NAMALWA (cell line): ENCODE results near the gene PODXL.

ENCODE experiments used
- DNase-seq: peaks from one replicate; pipeline ENCODE4 v3.0.0-alpha.2; 2015; ENCODE audit warnings: low spot score

Gene PODXL

DNA sequence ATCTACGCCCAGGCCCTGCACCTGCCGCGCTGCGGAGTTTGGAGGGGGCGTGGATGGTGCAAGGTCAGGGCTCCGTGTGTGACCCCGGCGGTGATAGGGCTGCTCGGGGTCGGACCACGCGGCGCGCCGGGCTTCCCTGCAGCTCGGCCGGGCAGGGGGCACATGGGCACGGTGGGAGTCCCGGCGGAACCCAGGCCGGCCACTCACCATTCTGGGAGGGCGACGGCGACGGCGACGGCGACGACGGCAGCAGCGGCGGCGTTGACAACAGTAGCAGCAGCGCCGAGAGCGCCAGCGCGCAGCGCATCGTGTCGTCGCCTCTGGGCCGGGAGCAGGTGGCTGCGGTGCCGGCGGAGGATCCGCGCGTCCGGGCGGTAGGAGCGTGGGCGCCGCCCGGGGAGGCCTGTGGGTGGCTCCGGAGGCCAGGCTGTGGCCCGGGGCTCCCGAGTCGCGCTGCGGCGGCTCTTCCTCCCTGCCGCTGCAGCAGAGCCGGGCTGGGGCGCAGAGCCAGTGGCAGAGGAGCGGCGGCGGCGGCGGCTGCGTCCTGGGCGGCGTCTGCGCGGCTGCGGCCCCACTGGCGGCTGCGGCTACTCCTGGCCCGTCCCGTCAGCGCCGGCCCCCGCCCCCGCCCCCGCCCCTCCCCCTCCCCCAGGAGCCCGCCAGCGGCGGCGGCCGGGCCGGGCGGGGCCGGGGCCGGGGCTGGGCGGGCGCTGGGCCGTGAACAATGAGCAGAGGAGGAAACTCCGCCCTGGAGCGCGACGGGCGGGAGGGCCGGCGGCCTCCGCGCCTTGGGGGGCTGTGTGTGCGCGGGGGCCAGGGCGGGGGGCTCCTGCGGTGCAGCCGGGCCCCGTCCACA, at the start of gene PODXL:
TSS of gene PODXL (minus strand) at position 576 of the 856 bp plus-strand sequence. CDS start at position 307, 269 bp downstream.
- DNase-seq: peak; percentile 69

DNA sequence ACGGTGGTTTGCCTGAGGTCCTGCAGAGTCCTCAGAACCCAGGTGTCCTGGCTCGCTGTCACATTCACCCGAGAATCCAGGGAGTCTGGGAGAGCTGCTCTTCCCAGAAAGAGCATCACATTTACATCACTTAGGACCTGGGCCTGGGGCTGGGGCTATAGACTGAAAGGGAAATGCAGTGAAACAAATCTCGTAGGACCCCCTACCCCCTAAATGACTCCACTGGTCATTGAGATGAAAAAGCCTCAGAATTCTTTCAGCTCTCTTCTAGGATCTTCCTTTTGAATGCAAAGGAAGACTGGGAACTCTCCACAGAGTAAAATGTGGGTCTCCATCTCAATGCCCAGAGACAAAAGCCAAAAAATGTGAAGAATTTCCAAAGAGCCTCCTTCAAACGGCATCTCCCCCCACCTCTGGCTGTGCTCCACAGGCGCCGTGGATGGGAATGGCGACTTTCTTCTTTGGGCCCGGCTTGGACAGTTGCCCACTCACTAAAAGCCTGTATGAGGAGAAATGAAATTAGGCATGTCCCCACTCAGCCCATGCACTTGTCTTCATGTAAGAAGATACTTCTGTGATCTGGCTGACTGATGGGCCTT, 49.0 kb upstream of the PODXL start:
- DNase-seq: no peak

DNA sequence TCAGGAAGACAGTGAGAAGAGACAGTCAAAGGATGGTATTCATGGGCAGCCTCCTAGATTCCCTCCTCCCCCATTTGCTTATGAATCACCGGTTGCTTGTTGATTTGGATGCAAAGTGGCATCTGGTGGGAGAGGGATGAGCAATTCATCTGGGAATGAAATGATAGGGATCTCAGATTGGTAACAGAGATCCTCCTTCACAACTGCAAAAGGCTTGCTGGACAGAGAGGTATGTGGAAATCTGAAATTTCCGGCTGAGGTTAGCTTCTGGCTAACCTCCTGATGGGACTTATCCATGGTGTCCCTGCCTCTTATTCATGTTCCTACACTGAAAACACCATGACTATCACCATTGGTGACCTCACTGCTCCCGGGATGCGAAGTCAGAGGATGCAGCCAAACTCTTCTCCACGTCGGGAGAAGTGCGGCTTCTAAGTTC, 48.4 kb upstream of the PODXL start:
- no peak for DNase-seq

DNA sequence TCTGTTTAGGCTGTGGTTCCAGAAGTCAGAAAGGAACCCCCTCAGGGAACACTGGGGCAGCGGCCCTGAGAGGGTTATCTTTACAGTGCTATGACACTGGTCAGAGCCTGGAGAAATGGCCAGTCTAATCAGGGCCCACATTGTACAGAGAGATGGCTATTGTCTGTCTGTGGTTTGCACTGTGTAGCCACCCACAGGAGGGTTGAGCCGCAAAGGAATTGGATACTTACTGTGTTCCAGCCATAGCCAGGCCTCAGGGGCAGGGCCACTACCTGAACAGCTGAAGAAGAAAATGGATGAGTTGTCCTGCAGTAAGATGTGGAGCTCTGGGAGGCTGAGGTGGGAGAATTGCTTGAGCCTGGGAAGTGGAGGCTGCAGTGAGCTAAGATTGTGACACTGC, 47.5 kb upstream of the PODXL start:
- DNase-seq: no peak

DNA sequence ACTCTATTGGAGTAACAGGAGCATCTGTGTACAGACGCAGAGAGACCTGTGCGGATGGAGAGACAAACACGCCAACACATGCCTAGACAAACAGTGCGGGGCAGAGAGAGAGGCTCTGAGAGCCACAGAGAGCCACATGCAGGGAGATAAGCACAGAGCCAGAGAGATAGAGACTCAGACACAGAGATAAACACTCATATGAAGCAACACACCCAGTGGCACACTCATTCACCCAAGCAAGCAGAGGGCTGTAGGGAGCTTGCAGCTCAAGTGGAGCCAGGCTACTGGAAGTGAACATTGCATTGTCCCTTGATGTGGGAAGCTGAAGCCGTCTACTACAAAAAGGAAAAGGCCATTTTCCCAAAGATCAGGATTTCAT, 46.6 kb upstream of the PODXL start:
- no peak for DNase-seq

DNA sequence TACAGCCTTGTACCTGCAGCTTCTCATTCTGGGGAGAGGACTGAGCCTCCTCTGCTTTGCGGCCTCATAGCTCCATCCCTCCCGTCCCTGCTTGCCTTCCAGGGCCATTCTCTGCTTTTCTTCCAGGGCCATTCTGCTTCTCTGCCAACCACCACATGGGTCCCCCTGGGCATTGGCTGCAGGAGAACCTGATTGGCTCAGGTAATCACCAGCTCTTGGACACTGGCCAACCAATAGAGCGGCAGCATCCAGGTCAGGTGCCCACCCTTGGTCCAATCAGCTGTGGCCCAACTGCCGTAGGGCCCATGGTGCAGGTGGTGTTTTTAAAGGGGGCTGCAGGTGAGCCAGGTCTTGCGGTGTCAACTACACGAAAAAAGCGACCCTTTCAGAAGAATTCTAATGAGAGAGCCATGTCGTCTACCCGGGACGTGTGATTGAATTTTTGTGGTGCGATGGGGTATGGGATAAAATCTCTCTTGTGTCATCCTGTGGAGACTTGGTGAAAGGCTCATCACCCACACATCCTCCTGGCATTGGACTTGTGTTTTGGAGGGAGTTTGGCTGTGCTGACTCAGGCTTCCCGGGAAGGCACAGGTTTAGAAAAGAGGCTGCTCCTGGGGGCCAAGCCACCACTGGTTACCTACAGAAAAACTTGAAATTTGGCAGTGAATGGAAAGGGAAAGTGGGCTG, 46.0 kb upstream of the PODXL start:
- no peak for DNase-seq

DNA sequence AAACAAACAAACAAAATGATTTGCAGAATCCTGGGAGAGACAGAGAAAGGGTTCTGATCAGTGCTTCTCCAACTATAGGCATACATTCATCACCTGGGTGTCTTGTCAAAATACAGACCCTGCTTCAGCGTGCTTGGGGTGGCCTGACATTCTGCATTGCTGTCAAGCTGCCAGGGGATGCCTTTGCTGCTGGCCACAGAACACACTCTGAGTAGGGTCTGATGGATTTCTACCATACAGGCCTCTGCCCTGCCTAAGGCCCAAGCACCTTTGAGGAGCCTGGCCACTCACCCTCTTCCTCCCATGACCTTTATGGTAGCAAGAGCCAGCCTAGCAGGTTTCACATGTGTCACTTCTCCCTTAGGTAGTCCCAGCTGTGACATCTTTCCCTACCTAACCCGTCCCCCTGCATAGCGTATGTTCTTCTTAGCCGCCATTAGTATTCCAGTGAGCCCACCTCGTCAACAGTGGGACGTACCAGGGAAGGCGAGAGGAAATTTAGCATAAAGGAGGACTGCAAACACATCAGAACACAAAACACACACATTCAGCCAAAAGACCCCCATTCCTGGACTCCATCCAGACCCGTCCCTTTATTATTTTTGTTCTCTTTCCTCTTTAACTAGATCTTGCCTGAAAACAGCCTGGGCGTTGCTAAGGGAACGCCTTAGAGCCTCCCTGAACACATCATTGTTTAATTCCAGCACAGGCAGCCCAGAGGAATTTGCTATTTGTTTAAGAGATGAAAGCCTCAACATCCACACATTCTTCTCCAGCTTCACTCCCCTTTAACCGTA, 43.9 kb upstream of the PODXL start:
- no peak for DNase-seq

DNA sequence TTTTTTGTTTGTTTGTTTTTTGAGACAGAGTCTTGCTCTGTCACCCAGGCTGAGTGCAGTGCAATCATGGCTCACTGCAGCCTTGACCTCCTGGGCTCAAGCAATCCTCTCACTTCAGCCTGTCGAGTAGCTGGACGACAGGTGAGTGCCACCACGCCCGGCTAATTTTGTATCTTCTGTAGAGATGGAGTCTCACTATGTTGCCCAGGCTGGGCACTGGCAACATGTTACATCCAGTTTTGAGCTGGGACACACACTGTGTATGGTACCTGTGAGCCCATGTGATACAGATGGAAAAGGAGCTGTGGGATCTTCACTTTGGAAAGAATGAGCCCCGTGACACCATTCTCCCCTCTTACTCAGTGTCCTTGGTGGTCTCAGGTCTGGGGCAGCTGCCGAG, 40.4 kb upstream of the PODXL start:
- no peak for DNase-seq

DNA sequence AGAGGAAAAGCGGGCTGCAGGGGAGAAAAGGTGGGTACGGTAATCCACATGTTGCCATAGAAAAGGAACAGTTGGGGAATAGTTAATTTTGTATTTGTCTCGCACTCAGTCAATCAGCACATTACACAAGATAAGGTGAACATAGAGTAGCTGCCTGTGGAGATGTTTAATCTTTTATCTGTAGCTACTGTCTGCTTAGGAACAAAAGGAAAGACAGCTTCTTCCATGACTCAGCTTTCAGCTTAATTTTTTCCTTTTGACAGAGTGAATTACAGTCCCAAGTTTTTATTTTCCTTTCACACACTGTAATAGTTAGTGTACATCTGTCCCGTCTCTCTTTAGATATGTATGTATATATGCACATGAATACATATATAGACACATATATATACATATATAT, 39.3 kb upstream of the PODXL start:
- DNase-seq: no peak

DNA sequence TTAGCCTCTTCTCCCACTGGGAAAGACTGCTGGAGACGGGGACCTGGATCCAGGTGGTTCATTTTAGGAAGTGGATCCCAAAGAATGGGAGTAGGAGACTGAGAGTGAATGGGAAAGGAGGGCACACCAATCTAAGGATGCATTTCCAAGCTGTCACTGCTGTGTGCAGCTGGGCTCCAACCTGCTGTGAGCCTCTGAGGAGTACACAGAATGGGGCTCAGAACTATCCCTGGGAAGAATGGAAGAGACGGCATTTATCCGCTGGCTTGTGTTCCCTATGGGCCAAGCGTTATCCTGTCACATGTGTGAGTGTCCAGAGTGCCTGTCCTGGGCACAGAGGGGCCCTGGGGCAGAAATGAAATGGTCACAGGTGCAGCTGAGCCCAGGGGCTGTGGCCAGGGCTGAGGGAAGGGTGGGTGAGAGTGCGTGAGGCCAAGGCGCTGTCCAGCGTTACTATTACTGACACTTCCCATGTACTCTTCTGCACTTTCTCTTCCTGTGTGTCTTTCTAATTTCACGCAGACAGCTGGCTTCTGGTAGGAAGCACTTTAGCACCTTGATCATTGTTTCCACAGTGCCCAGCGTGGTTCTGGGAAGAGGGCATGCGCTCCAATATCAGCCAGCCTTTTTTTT, 35.4 kb upstream of the PODXL start:
- DNase-seq: no peak

DNA sequence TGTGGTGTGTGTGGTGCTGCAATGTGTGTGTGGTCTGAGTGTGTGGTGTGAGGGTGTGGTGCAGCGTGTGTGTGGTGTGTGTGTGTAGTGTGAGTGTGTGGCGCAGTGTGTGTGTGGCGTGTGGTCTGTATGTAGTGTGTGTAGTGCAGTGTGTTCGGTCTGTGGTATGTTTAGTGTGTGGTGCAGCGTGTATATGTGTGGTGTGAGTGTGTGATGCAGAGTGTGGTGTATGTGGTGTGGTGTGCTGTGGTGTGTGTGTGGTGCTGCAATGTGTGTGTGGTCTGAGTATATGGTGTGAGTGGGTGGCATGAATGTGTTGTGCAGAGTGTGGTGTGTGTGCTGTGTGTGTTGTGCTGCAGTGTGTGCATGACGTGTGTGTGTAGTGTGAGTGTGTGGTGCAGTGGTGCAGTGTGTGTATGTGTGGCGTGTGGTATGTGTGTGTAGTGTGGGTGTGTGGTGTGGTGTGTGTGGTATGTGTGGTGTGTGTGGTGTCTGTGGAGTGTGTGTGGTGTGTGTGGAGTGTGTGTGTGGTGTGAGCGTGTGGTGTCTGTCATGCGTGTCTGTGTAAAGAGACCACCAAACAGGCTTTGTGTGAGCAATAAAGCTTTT, 31.0 kb upstream of the PODXL start:
- no peak for DNase-seq

DNA sequence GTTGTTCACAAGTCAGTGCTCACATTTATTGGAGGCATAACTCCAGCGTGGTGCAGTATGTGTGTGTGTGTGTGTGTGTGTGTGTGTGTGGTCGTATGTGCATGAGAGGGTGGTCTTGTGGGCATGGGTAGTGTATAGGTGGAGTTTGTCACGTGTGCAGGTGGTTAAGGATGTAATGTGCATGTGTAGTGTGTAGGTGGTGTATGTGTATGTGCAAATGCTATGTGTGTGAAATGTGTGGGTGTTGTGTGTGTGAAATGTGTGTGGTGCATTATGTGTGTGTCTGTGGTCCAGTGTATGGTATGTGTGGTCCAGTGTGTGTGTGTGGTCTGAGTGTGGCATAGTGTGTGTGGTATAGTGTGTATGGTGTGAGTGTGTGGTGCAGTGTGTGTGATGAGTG, 30.3 kb upstream of the PODXL start:
- DNase-seq: no peak

DNA sequence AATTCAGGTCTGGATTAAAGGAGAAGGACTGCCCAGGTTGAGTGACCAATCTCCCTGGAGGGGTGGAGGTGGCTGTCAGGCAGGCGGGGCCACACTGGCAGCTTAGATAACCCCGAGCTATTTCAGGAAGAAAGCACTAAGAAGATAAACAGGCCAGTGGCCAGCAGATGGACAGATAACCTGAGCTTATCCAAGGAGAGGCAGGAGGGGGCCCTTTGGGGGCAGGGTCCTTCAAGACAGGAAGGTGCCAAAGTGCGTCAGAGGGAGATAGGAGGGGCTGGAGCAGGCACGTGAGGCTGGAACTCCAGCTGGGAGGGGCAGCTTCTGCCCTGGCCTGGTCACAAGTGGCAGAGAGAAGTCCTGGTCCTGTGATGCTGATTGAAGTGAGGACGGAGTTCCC, 29.8 kb upstream of the PODXL start:
- DNase-seq: no peak

DNA sequence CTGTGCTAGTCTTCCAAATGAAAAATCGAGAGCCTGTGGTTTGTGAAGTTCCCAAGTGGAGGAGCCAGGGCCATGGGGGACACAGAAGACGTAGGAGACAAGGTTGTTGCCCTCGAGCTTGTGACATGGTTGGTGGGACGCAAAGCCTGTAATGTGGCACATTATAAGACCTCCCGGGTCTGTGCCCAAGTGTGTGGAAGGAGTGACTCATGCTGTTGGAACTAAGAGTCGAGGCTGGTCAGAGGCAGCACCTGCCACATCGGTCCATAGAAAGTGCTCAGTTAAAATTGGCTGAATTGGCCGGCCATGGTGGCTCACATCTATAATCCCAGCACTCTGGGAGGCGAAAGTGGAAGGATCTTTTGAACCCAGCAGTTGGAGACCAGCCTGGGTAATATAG, 27.0 kb upstream of the PODXL start:
- DNase-seq: no peak

DNA sequence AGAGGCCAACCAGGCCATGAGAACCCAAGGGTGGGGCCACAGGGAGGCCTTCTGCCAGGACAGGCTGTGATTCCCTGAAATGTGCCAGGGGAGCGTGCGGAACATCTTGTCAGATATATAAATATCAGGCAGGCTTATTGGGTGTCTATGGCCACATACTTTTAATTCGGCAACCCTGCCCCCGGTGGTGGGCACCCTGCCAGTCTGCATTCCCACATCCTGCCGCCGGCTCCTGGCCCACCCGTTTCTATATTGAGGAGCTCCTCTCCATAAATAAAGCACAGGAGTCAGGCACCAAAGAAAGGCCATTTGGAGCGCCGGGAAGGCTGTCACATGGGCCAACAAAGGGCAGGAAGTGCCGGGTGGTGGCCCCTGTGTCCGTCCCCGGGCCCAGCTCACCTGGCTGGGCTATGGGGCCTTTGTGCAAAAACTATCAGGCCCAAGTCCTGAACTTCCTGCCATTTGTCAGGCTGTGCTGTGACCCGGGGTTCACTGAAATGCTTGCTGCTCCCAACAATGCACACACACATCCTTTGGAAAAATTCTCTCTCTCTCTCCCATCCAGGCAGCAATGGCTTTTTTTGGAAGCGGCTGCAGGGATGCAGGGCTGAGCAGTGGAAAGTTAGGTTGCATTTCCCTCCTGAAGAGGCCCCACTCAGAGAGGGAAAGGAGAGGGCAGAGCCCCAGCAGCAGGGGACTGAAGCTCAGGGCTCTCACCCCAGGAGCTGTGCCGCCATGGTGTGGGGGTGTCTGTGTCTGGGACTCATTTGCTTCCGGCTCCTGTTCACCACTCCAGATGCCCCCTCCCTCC, 25.0 kb upstream of the PODXL start:
- DNase-seq: no peak

DNA sequence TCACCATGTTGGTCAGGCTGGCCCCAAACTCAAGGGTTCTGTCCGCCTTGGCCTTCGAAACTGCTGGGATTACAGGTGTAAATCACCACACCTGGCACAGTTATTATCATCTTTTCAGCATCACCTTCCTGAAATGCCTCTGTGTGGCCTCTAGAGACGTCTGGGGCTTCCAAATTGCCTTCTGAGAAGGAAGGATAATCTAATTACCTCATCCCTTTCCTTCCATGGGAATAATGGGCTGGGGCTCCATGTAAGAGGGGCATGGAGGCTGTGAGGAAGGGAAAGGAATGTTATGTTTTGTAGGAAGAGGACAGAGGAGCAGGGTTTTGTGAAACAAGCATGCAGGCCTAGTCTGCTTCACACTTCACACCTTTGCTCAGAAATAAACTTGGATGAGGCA, 22.2 kb upstream of the PODXL start:
- DNase-seq: no peak

DNA sequence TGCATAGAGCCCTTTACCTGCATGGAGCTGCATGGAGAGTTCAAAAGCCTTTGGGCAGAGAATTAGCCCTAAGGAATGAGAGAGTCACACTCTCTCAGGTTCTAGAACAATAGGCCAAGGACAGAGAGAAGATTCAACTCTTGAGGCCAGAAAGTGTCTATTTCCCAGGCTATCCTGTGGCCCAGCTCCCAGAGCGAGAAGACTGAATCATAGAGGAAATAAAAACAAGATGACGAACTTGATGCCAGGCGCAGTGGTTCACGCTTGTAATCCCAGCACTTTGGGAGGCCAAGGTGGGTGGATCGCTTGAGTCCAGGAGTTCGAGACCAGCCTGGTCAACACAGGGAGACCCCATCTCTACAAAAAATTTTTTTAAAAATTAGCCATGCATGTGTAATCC, 18.3 kb upstream of the PODXL start:
- DNase-seq: no peak

DNA sequence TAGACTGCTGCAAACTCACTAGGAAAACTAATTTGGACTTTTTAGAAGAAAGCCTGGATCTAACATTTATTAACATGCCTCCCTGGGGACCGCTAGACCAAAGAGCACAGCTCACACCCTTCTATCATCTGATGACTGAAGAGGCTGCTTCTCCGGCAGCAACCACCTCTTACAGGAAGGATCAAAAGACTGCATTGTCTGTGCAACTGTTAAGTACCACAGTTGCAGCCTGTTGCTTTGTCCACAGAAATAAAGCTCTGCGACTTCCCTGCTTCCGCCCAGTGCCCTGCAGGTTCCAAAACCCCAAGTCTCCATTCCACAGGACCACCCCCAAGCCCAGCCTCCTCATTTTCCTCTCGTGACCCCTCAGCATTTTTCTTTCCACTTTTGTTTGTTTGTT, 14.0 kb upstream of the PODXL start:
- DNase-seq: no peak

DNA sequence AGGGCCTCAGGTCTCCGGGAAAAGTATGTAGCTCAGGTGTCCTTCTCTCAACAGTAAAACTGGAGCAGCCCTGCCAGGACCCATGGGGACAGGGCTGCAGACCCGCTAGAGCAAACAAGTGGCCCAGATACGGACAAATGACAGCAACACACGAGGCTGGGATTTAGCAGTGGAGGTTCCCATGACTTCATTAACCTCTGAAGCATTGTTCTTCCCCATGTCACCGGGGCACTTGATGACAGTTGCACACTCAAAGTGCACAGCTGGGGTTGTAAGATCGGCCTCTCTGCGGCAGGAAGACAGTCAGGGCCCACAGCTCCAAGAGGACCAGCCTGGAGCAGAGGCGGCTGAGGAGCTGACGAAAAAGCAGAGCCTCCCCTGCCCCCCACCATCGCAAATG, 12.5 kb upstream of the PODXL start:
- DNase-seq: no peak

DNA sequence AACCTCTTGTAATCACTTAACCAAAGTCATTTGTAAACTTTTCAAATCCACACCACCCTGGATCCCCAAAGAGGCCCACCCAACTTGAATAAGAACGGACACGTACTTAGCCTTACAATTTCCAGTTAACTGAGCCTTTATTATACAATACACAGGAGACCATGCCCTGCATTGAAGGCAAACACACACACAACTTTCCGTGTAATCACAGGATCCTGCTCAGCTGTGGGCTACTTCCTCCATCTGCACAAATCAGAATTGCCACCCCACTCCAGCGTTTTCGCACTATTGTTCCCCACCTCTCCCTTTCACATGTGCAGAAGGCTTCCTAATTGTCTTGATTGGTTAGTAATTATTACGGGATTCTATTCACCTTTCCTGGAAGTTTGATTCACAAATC, 12.1 kb upstream of the PODXL start:
- no peak for DNase-seq

DNA sequence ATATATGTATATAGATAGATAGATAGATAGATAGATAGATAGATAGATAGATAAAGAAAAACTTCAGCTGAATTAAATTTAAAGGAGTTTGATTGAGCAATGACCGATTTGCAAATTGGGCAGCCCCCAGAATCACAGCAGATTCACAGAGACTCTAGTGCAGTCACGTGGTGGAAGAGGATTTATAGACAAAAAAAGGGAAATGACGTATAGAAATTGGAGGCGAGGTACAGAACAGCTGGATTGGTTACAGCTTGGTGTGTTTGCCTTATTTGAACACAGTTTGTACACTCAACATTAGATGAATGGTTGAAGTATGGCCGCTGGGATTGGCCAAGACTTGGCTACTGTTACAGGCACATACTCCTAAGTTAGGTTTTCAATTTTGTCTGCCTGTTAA, 8.2 kb upstream of the PODXL start:
- peak; percentile 37 for DNase-seq
